ENCODE data around the gene KDM3A.
A peak's percentile ranks its signal among the peaks of the same experiment; 100 is the strongest.

DNA sequence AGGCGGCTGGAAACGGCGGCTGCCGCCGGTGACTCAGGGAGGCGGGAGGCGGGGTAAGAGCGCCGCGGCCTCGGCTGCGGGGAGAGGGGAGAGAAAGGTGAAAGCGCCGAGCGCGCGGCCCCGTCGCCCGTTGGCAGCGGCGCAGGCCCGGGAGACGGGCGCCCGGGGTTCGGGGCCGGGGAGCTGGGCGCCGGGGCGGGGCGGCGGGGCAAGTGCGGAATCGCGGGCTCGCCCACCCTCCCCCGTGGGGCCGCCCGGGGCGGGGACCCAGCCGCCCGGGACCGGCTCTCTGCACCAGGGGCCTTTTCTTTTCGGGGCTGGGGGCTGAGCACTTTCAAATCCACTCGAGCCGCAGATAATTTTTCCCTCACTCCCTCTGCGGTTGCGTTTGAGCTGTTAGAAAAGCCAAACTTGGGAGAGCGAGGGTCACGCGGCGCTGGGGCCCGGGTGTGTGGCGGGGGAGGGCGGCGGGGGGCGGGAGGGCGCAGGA lies 266 bp downstream of the KDM3A start:
- TF ChIP-seq, protein P1, sequence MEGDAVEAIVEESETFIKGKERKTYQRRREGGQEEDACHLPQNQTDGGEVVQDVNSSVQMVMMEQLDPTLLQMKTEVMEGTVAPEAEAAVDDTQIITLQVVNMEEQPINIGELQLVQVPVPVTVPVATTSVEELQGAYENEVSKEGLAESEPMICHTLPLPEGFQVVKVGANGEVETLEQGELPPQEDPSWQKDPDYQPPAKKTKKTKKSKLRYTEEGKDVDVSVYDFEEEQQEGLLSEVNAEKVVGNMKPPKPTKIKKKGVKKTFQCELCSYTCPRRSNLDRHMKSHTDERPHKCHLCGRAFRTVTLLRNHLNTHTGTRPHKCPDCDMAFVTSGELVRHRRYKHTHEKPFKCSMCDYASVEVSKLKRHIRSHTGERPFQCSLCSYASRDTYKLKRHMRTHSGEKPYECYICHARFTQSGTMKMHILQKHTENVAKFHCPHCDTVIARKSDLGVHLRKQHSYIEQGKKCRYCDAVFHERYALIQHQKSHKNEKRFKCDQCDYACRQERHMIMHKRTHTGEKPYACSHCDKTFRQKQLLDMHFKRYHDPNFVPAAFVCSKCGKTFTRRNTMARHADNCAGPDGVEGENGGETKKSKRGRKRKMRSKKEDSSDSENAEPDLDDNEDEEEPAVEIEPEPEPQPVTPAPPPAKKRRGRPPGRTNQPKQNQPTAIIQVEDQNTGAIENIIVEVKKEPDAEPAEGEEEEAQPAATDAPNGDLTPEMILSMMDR (IDR thresholded peaks at IDR 0.05), result no peak
- TF ChIP-seq POLR2A (IDR thresholded peaks at IDR 0.05), result peak in 1 of 2 donors; percentile 88
